HEK293 (cell line): ENCODE results near the gene RHOT1.

Experiments
- EGR2 ChIP-seq: fragments of 450-650 bp; formaldehyde crosslinking; IDR thresholded peaks from 2 replicates; pipeline ENCODE4 v1.5.1; 2016; ENCODE audit warnings: low read depth, missing biosample characterization, missing genetic modification characterization
- GLI2 ChIP-seq: fragments of 450-650 bp; formaldehyde crosslinking; IDR thresholded peaks from 2 replicates; pipeline ENCODE4; 2017; ENCODE audit warnings: missing biosample characterization, missing genetic modification characterization, low read depth, borderline replicate concordance
- KLF16 ChIP-seq: fragments of 450-650 bp; formaldehyde crosslinking; IDR thresholded peaks from 2 replicates; pipeline ENCODE4 v1.5.1; 2017; ENCODE audit warnings: missing biosample characterization, missing genetic modification characterization
- KLF7 ChIP-seq: fragments of 450-650 bp; formaldehyde crosslinking; IDR thresholded peaks from 2 replicates; pipeline ENCODE4 v1.5.1; 2016; ENCODE audit warnings: missing biosample characterization, missing genetic modification characterization, borderline replicate concordance
- KLF9 ChIP-seq: fragments of 450-650 bp; formaldehyde crosslinking; IDR thresholded peaks from 2 replicates; pipeline ENCODE4 v1.5.1; 2016; ENCODE audit warnings: missing biosample characterization, missing genetic modification characterization, low read depth
- OSR2 ChIP-seq: fragments of 450-650 bp; formaldehyde crosslinking; IDR thresholded peaks from 2 replicates; pipeline ENCODE4 v1.5.1; 2016; ENCODE audit warnings: missing biosample characterization, missing genetic modification characterization
- SCRT1 ChIP-seq: fragments of 450-650 bp; formaldehyde crosslinking; IDR thresholded peaks from 2 replicates; pipeline ENCODE4 v1.5.1; 2016; ENCODE audit warnings: missing biosample characterization, missing genetic modification characterization, borderline replicate concordance
- SP3 ChIP-seq: fragments of 450-650 bp; formaldehyde crosslinking; IDR thresholded peaks from 2 replicates; pipeline ENCODE4 v1.5.1; 2016; ENCODE audit warnings: missing biosample characterization, missing genetic modification characterization
- TCF7L2 ChIP-seq: IDR thresholded peaks from 2 replicates; pipeline ENCODE4 v1.6.1; 2011; ENCODE audit warnings: low read depth, mild to moderate bottlenecking, inconsistent platforms, low read length, moderate library complexity, borderline replicate concordance
- ZBTB8A ChIP-seq: fragments of 450-650 bp; formaldehyde crosslinking; IDR thresholded peaks from 2 replicates; pipeline ENCODE4 v1.5.1; 2016; ENCODE audit warnings: missing biosample characterization, missing genetic modification characterization
- ZNF146 ChIP-seq: fragments of 450-650 bp; formaldehyde crosslinking; IDR thresholded peaks from 2 replicates; pipeline ENCODE4 v1.5.1; 2016; ENCODE audit warnings: missing biosample characterization, missing genetic modification characterization
- ZNF184 ChIP-seq: fragments of 450-650 bp; IDR thresholded peaks from 2 replicates; pipeline ENCODE4 v1.5.1; 2018; ENCODE audit warnings: missing biosample characterization, mild to moderate bottlenecking, missing genetic modification characterization
- ZNF324 ChIP-seq: fragments of 450-650 bp; formaldehyde crosslinking; IDR thresholded peaks from 2 replicates; pipeline ENCODE4 v1.5.1; 2016; ENCODE audit warnings: missing biosample characterization, missing genetic modification characterization
- ZNF514 ChIP-seq: fragments of 450-650 bp; formaldehyde crosslinking; IDR thresholded peaks from 2 replicates; pipeline ENCODE4 v1.5.1; 2016; ENCODE audit warnings: missing biosample characterization, missing genetic modification characterization
- ZNF544 ChIP-seq: fragments of 450-650 bp; formaldehyde crosslinking; IDR thresholded peaks from 2 replicates; pipeline ENCODE4 v1.5.0; 2017; ENCODE audit warnings: missing biosample characterization, missing genetic modification characterization
- ZNF558 ChIP-seq: fragments of 450-650 bp; formaldehyde crosslinking; IDR thresholded peaks from 2 replicates; pipeline ENCODE4 v1.5.1; 2016; ENCODE audit warnings: missing biosample characterization, missing genetic modification characterization
- ZNF561 ChIP-seq: fragments of 450-650 bp; IDR thresholded peaks from 2 replicates; pipeline ENCODE4 v1.5.1; 2018; ENCODE audit warnings: missing biosample characterization, missing genetic modification characterization, borderline replicate concordance
- ZNF600 ChIP-seq: fragments of 450-650 bp; formaldehyde crosslinking; IDR thresholded peaks from 2 replicates; pipeline ENCODE4 v1.5.1; 2016; ENCODE audit warnings: missing biosample characterization, missing genetic modification characterization
- ZNF624 ChIP-seq: fragments of 450-650 bp; formaldehyde crosslinking; IDR thresholded peaks from 2 replicates; pipeline ENCODE4 v1.5.1; 2017; ENCODE audit warnings: missing biosample characterization, missing genetic modification characterization
- ZNF664 ChIP-seq: fragments of 450-650 bp; formaldehyde crosslinking; IDR thresholded peaks from 2 replicates; pipeline ENCODE4 v1.5.1; 2016; ENCODE audit warnings: missing biosample characterization, missing genetic modification characterization
- ZNF76 ChIP-seq: fragments of 450-650 bp; formaldehyde crosslinking; IDR thresholded peaks from 2 replicates; pipeline ENCODE4; 2016; ENCODE audit warnings: low read depth, missing biosample characterization, missing genetic modification characterization, borderline replicate concordance
- ZNF776 ChIP-seq: fragments of 450-650 bp; formaldehyde crosslinking; IDR thresholded peaks from 2 replicates; pipeline ENCODE4 v1.5.0; 2017; ENCODE audit warnings: missing biosample characterization, missing genetic modification characterization, borderline replicate concordance
- ZSCAN30 ChIP-seq: fragments of 450-650 bp; IDR thresholded peaks from 2 replicates; pipeline ENCODE4 v1.5.1; 2018; ENCODE audit warnings: missing biosample characterization, mild to moderate bottlenecking, missing genetic modification characterization, moderate library complexity
- TF ChIP-seq, protein P1 (sequence below): fragments of 450-650 bp; formaldehyde crosslinking; IDR thresholded peaks from 2 replicates; pipeline ENCODE4 v1.5.1; 2017; ENCODE audit warnings: missing biosample characterization, missing genetic modification characterization
- TF ChIP-seq, protein P2 (sequence below): fragments of 450-650 bp; formaldehyde crosslinking; IDR thresholded peaks from 2 replicates; pipeline ENCODE4 v1.5.1; 2016; ENCODE audit warnings: missing biosample characterization, missing genetic modification characterization
- TF ChIP-seq, protein P3 (sequence below): fragments of 450-650 bp; formaldehyde crosslinking; IDR thresholded peaks from 2 replicates; pipeline ENCODE4 v1.5.1; 2016; ENCODE audit warnings: missing biosample characterization, missing genetic modification characterization
- TF ChIP-seq, protein P4 (sequence below): fragments of 450-650 bp; formaldehyde crosslinking; IDR thresholded peaks from 2 replicates; pipeline ENCODE4 v1.5.1; 2016; ENCODE audit warnings: missing biosample characterization, missing genetic modification characterization
- TF ChIP-seq, protein P5 (sequence below): fragments of 450-650 bp; IDR thresholded peaks from 2 replicates; pipeline ENCODE4 v1.5.1; 2018; ENCODE audit warnings: missing biosample characterization, mild to moderate bottlenecking, missing genetic modification characterization
- TF ChIP-seq, protein P6 (sequence below): fragments of 450-650 bp; formaldehyde crosslinking; IDR thresholded peaks from 2 replicates; pipeline ENCODE4 v1.5.1; 2016; ENCODE audit warnings: missing biosample characterization, missing genetic modification characterization

Gene RHOT1

DNA sequence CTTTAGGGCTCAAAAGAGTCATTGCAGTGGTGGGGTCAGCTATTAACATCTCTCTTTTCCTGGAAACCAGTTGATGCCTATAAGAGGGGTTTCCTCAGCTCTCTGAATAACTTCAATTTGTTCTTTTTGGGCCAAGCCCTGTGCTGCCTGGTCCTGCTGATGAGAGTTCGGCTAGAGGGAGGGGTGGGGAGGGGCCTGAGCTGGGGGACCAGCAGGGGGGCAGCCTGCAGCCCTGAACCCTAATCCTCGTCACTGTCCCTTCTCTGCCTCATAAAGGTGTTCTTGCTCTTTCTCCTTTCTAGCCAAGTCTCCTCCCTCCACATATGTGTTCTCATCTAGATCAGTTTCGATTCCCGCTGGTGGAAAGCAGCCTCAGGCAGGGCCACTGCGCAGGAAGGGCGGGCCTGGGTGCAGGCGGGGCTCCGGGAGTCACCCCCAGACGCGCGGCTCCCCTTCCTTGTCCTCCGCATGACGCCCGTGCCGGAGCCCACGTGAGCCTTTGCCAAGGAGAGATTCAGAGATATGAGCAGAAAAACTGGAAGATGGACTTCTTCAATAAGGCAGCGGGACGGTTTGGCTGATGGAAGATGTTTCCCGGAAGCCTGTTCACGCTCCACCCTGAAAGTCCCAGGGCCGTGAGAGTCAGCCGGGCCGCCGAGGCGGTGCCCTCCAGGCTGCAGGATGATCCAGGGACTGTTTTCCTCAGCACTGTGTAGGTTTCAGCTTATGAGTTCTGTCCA is 15.0 kb upstream of the RHOT1 start (continued):
- TF ChIP-seq, protein P1, sequence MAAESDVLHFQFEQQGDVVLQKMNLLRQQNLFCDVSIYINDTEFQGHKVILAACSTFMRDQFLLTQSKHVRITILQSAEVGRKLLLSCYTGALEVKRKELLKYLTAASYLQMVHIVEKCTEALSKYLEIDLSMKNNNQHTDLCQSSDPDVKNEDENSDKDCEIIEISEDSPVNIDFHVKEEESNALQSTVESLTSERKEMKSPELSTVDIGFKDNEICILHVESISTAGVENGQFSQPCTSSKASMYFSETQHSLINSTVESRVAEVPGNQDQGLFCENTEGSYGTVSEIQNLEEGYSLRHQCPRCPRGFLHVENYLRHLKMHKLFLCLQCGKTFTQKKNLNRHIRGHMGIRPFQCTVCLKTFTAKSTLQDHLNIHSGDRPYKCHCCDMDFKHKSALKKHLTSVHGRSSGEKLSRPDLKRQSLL (tag by site-specific recombination), result no peak
- TF ChIP-seq GLI2 (tag by site-specific recombination) (no peak), ZNF561 (tag by site-specific recombination) (peak; percentile 82), KLF7 (tag by site-specific recombination) (peak; percentile 28; the same call in 1 of the 2 replicates), ZNF146 (no peak), ZNF600 (tag by site-specific recombination) (peak; percentile 65; the same call in 1 of the 2 replicates), ZNF624 (no peak), ZNF558 (tag by site-specific recombination) (no peak), ZNF76 (tag by site-specific recombination) (peak; percentile 15; the same call in 1 of the 2 replicates), KLF16 (tag by site-specific recombination) (no peak), TCF7L2 (no peak), ZNF514 (tag by site-specific recombination) (no peak), SCRT1 (no peak), KLF9 (tag by site-specific recombination) (0 out of 2 replicates have a peak, but pooled peaks have one; percentile 20), SP3 (tag by site-specific recombination) (peak; percentile 69), ZBTB8A (tag by site-specific recombination) (peak; percentile 83), ZNF776 (tag by site-specific recombination) (no peak), ZNF184 (tag by site-specific recombination) (no peak), OSR2 (tag by site-specific recombination) (0 out of 2 replicates have a peak, but pooled peaks have one; percentile 25), ZNF324 (tag by site-specific recombination) (peak; percentile 74; the same call in 1 of the 2 replicates), ZSCAN30 (no peak), EGR2 (peak; percentile 47), ZNF664 (tag by site-specific recombination) (no peak), ZNF544 (no peak)
- TF ChIP-seq, protein P2, sequence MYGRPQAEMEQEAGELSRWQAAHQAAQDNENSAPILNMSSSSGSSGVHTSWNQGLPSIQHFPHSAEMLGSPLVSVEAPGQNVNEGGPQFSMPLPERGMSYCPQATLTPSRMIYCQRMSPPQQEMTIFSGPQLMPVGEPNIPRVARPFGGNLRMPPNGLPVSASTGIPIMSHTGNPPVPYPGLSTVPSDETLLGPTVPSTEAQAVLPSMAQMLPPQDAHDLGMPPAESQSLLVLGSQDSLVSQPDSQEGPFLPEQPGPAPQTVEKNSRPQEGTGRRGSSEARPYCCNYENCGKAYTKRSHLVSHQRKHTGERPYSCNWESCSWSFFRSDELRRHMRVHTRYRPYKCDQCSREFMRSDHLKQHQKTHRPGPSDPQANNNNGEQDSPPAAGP, result peak; percentile 66
- TF ChIP-seq, protein P3, sequence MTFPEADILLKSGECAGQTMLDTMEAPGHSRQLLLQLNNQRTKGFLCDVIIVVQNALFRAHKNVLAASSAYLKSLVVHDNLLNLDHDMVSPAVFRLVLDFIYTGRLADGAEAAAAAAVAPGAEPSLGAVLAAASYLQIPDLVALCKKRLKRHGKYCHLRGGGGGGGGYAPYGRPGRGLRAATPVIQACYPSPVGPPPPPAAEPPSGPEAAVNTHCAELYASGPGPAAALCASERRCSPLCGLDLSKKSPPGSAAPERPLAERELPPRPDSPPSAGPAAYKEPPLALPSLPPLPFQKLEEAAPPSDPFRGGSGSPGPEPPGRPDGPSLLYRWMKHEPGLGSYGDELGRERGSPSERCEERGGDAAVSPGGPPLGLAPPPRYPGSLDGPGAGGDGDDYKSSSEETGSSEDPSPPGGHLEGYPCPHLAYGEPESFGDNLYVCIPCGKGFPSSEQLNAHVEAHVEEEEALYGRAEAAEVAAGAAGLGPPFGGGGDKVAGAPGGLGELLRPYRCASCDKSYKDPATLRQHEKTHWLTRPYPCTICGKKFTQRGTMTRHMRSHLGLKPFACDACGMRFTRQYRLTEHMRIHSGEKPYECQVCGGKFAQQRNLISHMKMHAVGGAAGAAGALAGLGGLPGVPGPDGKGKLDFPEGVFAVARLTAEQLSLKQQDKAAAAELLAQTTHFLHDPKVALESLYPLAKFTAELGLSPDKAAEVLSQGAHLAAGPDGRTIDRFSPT (tag by site-specific recombination), result peak; percentile 57; the same call in 1 of the 2 replicates
- TF ChIP-seq, protein P4, sequence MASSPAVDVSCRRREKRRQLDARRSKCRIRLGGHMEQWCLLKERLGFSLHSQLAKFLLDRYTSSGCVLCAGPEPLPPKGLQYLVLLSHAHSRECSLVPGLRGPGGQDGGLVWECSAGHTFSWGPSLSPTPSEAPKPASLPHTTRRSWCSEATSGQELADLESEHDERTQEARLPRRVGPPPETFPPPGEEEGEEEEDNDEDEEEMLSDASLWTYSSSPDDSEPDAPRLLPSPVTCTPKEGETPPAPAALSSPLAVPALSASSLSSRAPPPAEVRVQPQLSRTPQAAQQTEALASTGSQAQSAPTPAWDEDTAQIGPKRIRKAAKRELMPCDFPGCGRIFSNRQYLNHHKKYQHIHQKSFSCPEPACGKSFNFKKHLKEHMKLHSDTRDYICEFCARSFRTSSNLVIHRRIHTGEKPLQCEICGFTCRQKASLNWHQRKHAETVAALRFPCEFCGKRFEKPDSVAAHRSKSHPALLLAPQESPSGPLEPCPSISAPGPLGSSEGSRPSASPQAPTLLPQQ (tag by site-specific recombination), result no peak
- TF ChIP-seq, protein P5, sequence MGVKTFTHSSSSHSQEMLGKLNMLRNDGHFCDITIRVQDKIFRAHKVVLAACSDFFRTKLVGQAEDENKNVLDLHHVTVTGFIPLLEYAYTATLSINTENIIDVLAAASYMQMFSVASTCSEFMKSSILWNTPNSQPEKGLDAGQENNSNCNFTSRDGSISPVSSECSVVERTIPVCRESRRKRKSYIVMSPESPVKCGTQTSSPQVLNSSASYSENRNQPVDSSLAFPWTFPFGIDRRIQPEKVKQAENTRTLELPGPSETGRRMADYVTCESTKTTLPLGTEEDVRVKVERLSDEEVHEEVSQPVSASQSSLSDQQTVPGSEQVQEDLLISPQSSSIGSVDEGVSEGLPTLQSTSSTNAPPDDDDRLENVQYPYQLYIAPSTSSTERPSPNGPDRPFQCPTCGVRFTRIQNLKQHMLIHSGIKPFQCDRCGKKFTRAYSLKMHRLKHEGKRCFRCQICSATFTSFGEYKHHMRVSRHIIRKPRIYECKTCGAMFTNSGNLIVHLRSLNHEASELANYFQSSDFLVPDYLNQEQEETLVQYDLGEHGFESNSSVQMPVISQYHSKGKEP, result no peak
- TF ChIP-seq, protein P6, sequence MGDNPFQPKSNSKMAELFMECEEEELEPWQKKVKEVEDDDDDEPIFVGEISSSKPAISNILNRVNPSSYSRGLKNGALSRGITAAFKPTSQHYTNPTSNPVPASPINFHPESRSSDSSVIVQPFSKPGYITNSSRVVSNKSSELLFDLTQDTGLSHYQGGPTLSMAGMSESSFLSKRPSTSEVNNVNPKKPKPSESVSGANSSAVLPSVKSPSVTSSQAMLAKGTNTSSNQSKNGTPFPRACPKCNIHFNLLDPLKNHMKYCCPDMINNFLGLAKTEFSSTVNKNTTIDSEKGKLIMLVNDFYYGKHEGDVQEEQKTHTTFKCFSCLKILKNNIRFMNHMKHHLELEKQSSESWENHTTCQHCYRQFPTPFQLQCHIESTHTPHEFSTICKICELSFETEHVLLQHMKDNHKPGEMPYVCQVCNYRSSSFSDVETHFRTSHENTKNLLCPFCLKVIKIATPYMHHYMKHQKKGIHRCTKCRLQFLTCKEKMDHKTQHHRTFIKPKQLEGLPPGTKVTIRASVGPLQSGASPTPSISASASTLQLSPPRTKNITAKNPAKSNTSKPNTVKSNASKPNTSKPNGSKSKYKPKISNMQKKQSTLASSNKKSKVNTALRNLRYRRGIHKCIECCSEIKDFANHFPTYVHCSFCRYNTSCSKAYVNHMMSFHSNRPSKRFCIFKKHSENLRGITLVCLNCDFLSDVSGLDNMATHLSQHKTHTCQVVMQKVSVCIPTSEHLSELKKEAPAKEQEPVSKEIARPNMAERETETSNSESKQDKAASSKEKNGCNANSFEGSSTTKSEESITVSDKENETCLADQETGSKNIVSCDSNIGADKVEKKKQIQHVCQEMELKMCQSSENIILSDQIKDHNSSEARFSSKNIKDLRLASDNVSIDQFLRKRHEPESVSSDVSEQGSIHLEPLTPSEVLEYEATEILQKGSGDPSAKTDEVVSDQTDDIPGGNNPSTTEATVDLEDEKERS (tag by site-specific recombination), result no peak
